HG02642 (cell line): ENCODE measurements around the gene CORO1A.
"Not testable (repeated sequence)": the region's sequence is repeated elsewhere in the genome, so short reads cannot be mapped to it uniquely, and the experiment has no call there.

Source experiments
- ATAC-seq: cut with Tn5 transposase; IDR thresholded peaks from one replicate; pipeline ENCODE4 v1.9.1; 2021; ENCODE audit warnings: mild to moderate bottlenecking; ENCODE audit not compliant: unreplicated experiment, poor library complexity

Gene CORO1A

DNA sequence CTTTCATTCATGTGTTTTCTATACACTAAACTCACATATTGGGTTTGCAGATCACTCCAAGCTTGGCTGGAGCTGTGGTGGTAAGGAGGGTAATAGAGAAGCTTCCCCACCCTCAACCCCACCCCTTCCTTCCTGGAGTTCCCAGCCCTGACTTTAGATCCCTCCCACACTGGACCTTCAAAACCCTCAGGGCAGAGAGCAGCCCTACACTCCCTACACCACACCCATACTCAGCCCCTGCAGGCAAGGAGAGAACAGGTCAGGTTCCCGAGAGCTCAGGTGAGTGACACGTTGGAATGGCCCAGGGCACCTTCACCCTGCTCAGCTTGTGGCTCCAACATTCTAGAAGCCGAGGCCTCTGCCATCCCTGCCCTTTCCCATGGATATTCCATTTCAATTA, 15.6 kb downstream of the CORO1A start, which contains the start of gene SULT1A3:
Gene SULT1A3 (plus strand): TSS at position 207 of the 400 bp plus-strand sequence. CDS start 1,474 bp downstream, outside the sequence.
- ATAC-seq = not testable (repeated sequence)

DNA sequence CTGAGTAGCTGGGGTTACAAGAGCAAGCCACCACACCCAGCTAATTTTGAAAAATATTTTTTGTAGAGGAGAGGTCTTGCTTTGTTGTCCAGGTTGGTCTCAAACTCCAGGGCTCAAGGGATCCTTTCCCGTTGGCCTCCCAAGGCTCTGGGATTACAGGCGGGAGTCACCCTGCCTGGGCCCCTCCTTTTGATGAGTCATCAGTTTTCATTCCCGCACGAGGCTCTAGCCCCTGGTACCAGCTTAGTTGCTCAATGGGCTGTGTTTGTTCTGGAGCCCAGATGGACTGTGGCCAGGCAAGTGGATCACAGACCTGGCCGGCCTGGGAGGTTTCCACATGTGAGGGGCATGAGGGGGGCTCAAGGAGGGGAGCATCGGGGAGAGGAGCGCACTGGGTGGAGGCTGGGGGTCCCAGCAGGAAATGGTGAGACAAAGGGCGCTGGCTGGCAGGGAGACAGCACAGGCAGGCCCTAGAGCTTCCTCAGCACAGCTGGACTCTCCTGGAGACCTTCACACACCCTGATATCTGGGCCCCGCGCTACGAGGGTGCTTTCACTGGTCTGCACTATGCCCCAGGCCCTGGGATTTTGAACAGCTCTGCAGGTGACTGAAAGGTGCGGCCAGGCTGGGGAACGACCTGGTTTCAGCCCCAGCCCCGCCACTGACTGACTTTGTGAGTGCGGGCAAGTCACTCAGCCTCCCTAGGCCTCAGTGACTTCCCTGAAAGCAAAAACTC, 16.4 kb downstream of the CORO1A start:
- ATAC-seq = not testable (repeated sequence)

DNA sequence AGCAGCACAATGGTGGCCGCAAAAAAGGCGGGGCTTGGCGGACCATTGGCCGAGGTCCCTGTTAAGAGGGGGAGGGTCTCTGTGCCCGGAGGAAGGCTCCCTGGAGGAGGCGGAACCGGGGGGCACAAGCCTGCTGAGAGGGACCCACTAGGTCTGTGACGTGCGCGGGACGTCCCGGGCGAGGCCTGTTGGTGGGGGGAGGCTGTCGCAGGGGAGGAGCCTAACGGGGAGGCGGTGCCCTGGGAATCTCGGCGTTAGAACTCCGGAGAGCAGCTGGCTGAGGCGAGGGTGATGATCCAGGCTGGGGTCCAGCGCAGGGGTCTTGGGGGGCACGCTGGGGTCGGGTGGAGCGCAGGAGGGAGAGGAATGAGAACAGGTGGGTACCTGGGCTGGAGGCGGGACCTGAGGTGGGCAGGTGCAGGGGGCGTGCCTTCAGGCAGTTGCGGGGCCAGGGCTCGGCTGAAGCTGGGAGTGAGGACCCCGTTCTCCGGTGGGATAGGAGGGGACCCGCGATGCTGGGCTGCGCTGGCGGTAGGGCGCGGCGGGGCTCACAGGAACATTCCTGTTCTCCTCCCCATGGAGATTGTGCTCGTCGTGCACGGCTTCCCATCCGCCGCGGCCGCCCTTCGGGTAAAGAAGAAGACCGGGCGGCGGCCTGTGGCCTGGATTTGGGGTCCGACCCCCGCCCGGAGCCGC, 22.3 kb downstream of the CORO1A start:
- not testable (repeated sequence) for ATAC-seq

DNA sequence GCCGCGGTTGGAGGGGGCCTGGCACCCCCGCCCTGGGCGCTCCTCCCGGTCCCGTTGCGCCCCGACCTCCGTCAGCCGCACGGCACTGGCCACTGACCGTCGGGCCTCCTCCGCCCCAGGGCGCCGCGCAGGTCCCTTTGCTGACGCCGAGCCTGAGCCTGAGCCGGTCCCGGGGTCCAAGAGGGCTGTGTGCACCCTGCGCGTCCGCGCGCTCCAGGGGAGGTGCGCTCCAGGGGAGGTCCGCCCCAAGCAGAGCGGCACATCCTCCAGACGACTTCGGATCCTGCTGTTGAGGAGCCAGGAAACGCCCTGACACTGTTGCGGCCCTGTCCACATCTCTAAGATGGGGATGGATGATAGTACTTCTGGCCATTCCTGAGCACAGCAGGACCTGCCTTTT, 22.9 kb downstream of the CORO1A start:
- ATAC-seq = not testable (repeated sequence)

DNA sequence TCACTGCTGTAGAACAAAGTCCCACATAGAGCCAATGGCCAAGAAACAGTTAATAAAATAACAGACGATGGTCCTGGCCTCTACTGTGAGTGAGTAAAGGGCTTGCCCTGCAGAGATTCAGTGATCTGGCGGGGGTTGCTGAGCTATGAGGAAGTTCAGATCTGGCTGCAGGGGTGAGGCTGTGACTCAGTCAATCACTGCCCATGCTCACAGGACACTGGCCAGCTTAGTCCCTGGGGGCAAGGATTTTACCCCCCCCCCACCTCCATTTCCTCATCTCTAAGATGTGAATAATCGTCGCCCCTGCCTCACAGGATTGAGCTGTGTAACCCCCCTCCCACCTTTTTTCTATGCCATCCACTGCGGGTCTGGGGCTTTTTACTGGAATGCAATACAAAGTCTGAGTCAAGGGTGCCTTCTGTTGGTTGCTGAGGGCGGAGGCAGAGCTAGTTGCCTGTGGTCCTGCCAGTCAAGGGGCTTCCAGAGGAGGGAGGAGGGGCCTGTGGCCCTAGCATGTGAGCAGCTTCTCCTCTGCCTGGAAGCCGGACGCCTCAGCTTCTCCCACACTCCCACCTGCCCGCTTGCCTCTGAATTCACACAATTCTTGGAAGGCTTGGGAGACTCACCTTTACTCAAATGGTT, 23.8 kb downstream of the CORO1A start:
- ATAC-seq = not testable (repeated sequence)

DNA sequence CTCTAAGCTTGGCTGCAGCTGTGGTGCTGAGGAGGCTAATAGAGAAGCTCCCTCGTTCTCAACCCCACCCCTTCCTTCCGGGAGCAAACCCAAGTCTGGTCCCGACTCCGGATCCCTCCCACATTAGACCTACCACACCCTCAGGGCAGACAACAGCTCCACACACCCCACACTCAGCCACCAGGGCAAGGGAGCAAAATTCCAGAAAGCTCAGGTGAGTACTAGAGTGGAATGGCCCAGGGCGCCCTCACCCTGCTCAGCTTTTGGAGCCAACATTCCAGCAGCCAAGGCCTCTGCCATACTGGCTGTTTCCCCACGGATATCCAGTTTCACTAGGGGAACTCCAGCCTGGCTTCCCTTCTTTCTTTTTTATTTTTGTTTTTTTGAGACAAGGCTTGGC, 25.6 kb downstream of the CORO1A start:
- not testable (repeated sequence) for ATAC-seq

DNA sequence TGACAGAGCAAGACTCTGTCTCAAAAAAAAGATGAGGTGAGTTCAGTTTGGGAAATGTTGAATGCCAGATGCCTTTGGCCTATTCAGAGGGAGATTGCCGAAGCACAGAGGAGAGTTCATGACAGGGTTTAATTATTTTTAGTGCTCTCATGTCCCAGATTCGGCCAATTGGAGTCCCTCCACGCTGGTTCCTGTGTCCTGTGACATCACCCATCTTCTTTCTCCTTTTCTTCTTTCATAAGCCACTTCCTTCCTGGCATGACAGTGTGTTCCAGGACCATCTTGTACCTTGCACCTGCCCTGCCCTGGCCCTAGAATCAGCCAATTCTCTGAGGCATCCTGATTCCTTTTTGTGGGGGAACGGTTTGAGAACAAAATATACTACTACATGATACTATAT, 28.0 kb downstream of the CORO1A start:
- ATAC-seq = not testable (repeated sequence)

DNA sequence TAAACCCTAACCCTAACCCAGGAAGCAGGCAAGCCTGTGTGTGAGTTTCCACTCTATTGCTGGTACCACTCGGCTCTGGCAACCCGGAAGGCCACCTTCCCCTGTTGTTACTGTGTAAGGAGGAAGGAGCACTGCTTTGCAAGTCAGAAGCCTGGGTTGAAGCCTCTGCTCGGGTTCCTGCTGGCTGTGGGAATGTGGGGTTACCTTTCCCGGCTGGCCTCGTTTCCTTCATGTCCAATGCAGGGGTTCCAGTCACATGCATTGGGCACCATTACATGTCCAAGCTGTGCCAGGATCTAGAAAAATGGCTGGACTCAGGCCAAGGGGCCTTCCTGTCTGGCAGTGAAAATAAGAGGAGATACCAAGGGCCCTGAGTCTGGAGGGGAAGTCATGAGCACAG, 33.7 kb downstream of the CORO1A start:
- ATAC-seq = not testable (repeated sequence)
